SIG-M5 treated with dmso at 0.1 percent for 504 hours (cell line): ENCODE data around the gene ZNF565.
"Not testable (repeated sequence)": the region's sequence is repeated elsewhere in the genome, so short reads cannot be mapped to it uniquely, and the experiment has no call there.

ENCODE experiments used
- DNase-seq: peaks from one replicate; lab custom pipeline; 2025; ENCODE audit not compliant: unreplicated experiment; lab: John Stamatoyannopoulos, UW

Gene ZNF565

GRCh38 chr19:36215276-36216123 lies 1.0 kb upstream of the ZNF565 start:
- peak; percentile 60 for DNase-seq

- no peak for DNase-seq
Observed at GRCh38 chr19:36212895-36213294, 1.6 kb downstream of the ZNF565 start.

GRCh38 chr19:36210497-36210896 lies 4.0 kb downstream of the ZNF565 start:
- no peak for DNase-seq

GRCh38 chr19:36209372-36209771 lies 5.1 kb downstream of the ZNF565 start:
- no peak for DNase-seq

GRCh38 chr19:36207605-36208252 lies 6.7 kb downstream of the ZNF565 start:
- peak; percentile 12 for DNase-seq

GRCh38 chr19:36203293-36203692 lies 11.2 kb downstream of the ZNF565 start:
- DNase-seq, result no peak

- no peak for DNase-seq
Observed at GRCh38 chr19:36201684-36202083, 12.8 kb downstream of the ZNF565 start.

GRCh38 chr19:36198119-36198518 lies 16.3 kb downstream of the ZNF565 start:
- DNase-seq, result no peak

- no peak for DNase-seq
Observed at GRCh38 chr19:36196249-36196648, 18.2 kb downstream of the ZNF565 start.

- not testable (repeated sequence) for DNase-seq
Observed at GRCh38 chr19:36186722-36187121, 27.7 kb downstream of the ZNF565 start.

- DNase-seq, result no peak
Observed at GRCh38 chr19:36183245-36183628, 31.2 kb downstream of the ZNF565 start.

GRCh38 chr19:36182612-36183244 lies 31.7 kb downstream of the ZNF565 start:
- DNase-seq, result no peak

- DNase-seq, result not testable (repeated sequence)
Observed at GRCh38 chr19:36179077-36179476, 35.4 kb downstream of the ZNF565 start.

GRCh38 chr19:36173846-36174245 lies 40.6 kb downstream of the ZNF565 start:
- DNase-seq, result not testable (repeated sequence)

- DNase-seq, result no peak
Observed at GRCh38 chr19:36172852-36173251, 41.6 kb downstream of the ZNF565 start.

GRCh38 chr19:36169084-36169760 lies 45.2 kb downstream of the ZNF565 start:
- DNase-seq, result no peak

- DNase-seq, result no peak
Observed at GRCh38 chr19:36163813-36164212, 50.7 kb downstream of the ZNF565 start.

GRCh38 chr19:36160821-36161596 lies 53.5 kb downstream of the ZNF565 start:
- DNase-seq, result no peak

GRCh38 chr19:36153126-36153525 lies 61.3 kb downstream of the ZNF565 start:
- no peak for DNase-seq

- DNase-seq, result no peak
Observed at GRCh38 chr19:36152352-36153091, 61.9 kb downstream of the ZNF565 start, which contains the start of gene COX7A1. Gene COX7A1, minus strand, starts transcription at chr19:36152447. Its CDS starts 40 bp downstream, at chr19:36152407.
